Peyer's patch (tissue), 4 donors: ENCODE results near the gene ICA1.

Experiments
- POLR2A ChIP-seq, 2 donors: fragments of 450-650 bp; IDR thresholded peaks; one replicate each; pipeline ENCODE4 v1.5.1; 2017; ENCODE audit warnings: antibody characterized with exemption in 2 of 2, mild to moderate bottlenecking in 2 of 2, moderate library complexity in 2 of 2
- TF ChIP-seq, protein P1 (sequence below), 6 experiments: fragments of 450-650 bp in 4 of 6; fragments of 200-600 bp in 2 of 6; sonication (generic) in 1 of 6; IDR thresholded peaks; one replicate each; pipeline ENCODE4 v1.5.1; 2017 to 2019; ENCODE audit warnings: antibody characterized with exemption in 6 of 6, mild to moderate bottlenecking in 3 of 6, moderate library complexity in 1 of 6

DNA sequence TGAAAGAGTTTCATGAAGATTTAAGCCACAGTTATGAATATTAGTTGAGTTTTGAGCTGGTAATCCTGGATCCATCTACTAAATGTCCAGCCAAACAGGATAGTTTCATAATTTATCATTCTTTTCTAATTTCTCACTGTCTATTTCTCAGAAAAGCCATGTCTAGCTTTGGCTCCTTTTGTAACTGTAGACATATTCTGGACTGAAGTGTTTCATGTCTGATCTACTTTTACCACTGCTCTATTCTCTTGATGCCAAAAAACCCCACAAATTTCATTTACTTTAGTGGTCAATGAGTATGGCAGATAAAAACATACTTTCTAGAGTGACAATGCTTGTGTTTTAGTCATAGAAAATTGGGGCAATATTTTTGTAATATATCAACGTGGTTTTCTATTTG lies 61.2 kb downstream of the ICA1 start:
- TF ChIP-seq, protein P1, sequence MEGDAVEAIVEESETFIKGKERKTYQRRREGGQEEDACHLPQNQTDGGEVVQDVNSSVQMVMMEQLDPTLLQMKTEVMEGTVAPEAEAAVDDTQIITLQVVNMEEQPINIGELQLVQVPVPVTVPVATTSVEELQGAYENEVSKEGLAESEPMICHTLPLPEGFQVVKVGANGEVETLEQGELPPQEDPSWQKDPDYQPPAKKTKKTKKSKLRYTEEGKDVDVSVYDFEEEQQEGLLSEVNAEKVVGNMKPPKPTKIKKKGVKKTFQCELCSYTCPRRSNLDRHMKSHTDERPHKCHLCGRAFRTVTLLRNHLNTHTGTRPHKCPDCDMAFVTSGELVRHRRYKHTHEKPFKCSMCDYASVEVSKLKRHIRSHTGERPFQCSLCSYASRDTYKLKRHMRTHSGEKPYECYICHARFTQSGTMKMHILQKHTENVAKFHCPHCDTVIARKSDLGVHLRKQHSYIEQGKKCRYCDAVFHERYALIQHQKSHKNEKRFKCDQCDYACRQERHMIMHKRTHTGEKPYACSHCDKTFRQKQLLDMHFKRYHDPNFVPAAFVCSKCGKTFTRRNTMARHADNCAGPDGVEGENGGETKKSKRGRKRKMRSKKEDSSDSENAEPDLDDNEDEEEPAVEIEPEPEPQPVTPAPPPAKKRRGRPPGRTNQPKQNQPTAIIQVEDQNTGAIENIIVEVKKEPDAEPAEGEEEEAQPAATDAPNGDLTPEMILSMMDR (IDR thresholded peaks at IDR 0.05) = no peak
- TF ChIP-seq POLR2A (IDR thresholded peaks at IDR 0.05) = no peak
